Erythroblast (primary cell): ENCODE measurements around the gene RBPJ.

Experiments
- DNase-seq, 2 experiments: peaks; one replicate each; lab custom pipeline; 2025; lab: John Stamatoyannopoulos, UW
- GATA1 ChIP-seq: IDR thresholded peaks from 2 replicates; pipeline ENCODE4 v1.6.1; 2011; ENCODE audit warnings: low read depth, mild to moderate bottlenecking, control low read depth, low read length, moderate library complexity
- POLR2A ChIP-seq: IDR thresholded peaks from 2 replicates; pipeline ENCODE4 v1.6.1; 2011; ENCODE audit warnings: mild to moderate bottlenecking, low read length

RBPJ gene

GRCh38 chr4:26418107-26418506, 97.3 kb downstream of the RBPJ start:
- no peak for TF ChIP-seq GATA1

GRCh38 chr4:26418850-26419249, 98.0 kb downstream of the RBPJ start:
- TF ChIP-seq POLR2A (no peak), GATA1 (no peak)
- DNase-seq: no peak

More at GRCh38 chr4:26418107-26418506, 97.3 kb downstream of the RBPJ start:
- DNase-seq: no peak

GRCh38 chr4:26420438-26420837, 99.6 kb downstream of the RBPJ start:
- TF ChIP-seq POLR2A (no peak), GATA1 (no peak)
- no peak for DNase-seq

GRCh38 chr4:26420913-26421312, 100.1 kb downstream of the RBPJ start:
- no peak for DNase-seq
- TF ChIP-seq POLR2A (no peak), GATA1 (no peak)

- DNase-seq: no peak
- TF ChIP-seq POLR2A (no peak), GATA1 (no peak)
Observed at GRCh38 chr4:26424153-26424552, 103.3 kb downstream of the RBPJ start.

GRCh38 chr4:26424838-26425237, 104.0 kb downstream of the RBPJ start:
- no peak for TF ChIP-seq POLR2A
- TF ChIP-seq GATA1: no peak
- DNase-seq: no peak

GRCh38 chr4:26425953-26426352, 105.1 kb downstream of the RBPJ start:
- TF ChIP-seq GATA1 (no peak), POLR2A (no peak)
- DNase-seq: no peak

- TF ChIP-seq GATA1 (no peak), POLR2A (no peak)
- no peak for DNase-seq
Observed at GRCh38 chr4:26426892-26427291, 106.1 kb downstream of the RBPJ start.

- DNase-seq: no peak
Observed at GRCh38 chr4:26429910-26430309, 109.1 kb downstream of the RBPJ start.

GRCh38 chr4:26431461-26432180, 110.8 kb downstream of the RBPJ start:
- no peak for DNase-seq
- TF ChIP-seq GATA1 (no peak), POLR2A (no peak)

More at GRCh38 chr4:26429910-26430309, 109.1 kb downstream of the RBPJ start:
- no peak for TF ChIP-seq POLR2A
- no peak for TF ChIP-seq GATA1

- TF ChIP-seq GATA1 (no peak), POLR2A (no peak)
- no peak for DNase-seq
Observed at GRCh38 chr4:26432419-26432818, 111.6 kb downstream of the RBPJ start.

- DNase-seq: no peak
- TF ChIP-seq POLR2A (no peak), GATA1 (no peak)
Observed at GRCh38 chr4:26433556-26433955, 112.7 kb downstream of the RBPJ start.

- no peak for TF ChIP-seq GATA1
- TF ChIP-seq POLR2A: no peak
- no peak for DNase-seq
Observed at GRCh38 chr4:26434030-26434639, 113.3 kb downstream of the RBPJ start.

GRCh38 chr4:26441102-26441501, 120.3 kb downstream of the RBPJ start:
- no peak for TF ChIP-seq GATA1
- TF ChIP-seq POLR2A: no peak
- DNase-seq: no peak
